Type B pancreatic cell (in vitro differentiated cells): ENCODE results near the gene GTF2IRD1. TPM values are rescaled to one million over a fixed set of nuclear protein-coding genes. Genes with fewer than 3 reads are reported as not detected.

Source experiments
- DNase-seq: peaks from one replicate; pipeline ENCODE4 v3.0.0; 2021; ENCODE audit warnings: mixed read lengths; ENCODE audit not compliant: unreplicated experiment; ENCODE audit errors: extremely low spot score
- H3K27ac Mint-ChIP-seq: 2 replicates; pipeline ENCODE4 v1.8.0; 2021; ENCODE audit warnings: mild to moderate bottlenecking, mixed read lengths
- H3K27me3 Mint-ChIP-seq: 2 replicates; pipeline ENCODE4 v1.8.0; 2021; ENCODE audit warnings: mixed read lengths
- H3K36me3 Mint-ChIP-seq: 2 replicates; pipeline ENCODE4 v1.8.0; 2021; ENCODE audit warnings: mixed read lengths
- H3K4me1 Mint-ChIP-seq: one replicate; pipeline ENCODE4 v1.8.0; 2021; ENCODE audit warnings: mixed read lengths; ENCODE audit not compliant: unreplicated experiment
- H3K4me3 Mint-ChIP-seq: 2 replicates; pipeline ENCODE4 v1.8.0; 2021; ENCODE audit warnings: mild to moderate bottlenecking, mixed read lengths
- H3K9me3 Mint-ChIP-seq: 2 replicates; pipeline ENCODE4 v1.8.0; 2021; ENCODE audit warnings: mixed read lengths
- CTCF ChIP-seq: fragments of 200-600 bp; sonication (generic); conservative IDR thresholded peaks from 2 replicates; pipeline ENCODE4 v1.5.0; 2021; ENCODE audit warnings: antibody characterized with exemption, mild to moderate bottlenecking
- total RNA-seq: library from RNA; stranded (reverse); gene quantifications from 2 replicates; pipeline ENCODE4 v1.2.1, GENCODE V29; 2021; ENCODE audit warnings: low replicate concordance

GTF2IRD1 gene
- total RNA-seq, 1 donor from 2014 or later: 47.9 TPM

- no peak for TF ChIP-seq CTCF
- H3K27ac Mint-ChIP-seq: peak overlapping the region; percentile 88
- H3K36me3 Mint-ChIP-seq: no peaks in the 10 kb centered on the region
- H3K4me1 Mint-ChIP-seq: peaks cover 22% of the 10 kb centered on the region
- no peaks in the 10 kb centered on the region for H3K27me3 Mint-ChIP-seq
- DNase-seq: no peak
- H3K4me3 Mint-ChIP-seq: peak overlapping the region; percentile 39
- no peaks in the 10 kb centered on the region for H3K9me3 Mint-ChIP-seq
These were observed 22.3 kb downstream of the GTF2IRD1 start for GRCh38 chr7:74475987-74476350.

- H3K4me1 Mint-ChIP-seq: peaks cover 26% of the 10 kb centered on the region
- no peaks in the 10 kb centered on the region for H3K36me3 Mint-ChIP-seq
- H3K9me3 Mint-ChIP-seq: no peaks in the 10 kb centered on the region
- H3K27ac Mint-ChIP-seq: peak overlapping the region; percentile 51
- no peaks in the 10 kb centered on the region for H3K27me3 Mint-ChIP-seq
- no peak for DNase-seq
- H3K4me3 Mint-ChIP-seq: no peak overlapping the region
- no peak for TF ChIP-seq CTCF
These were observed 22.9 kb downstream of the GTF2IRD1 start for GRCh38 chr7:74476626-74477025.

GRCh38 chr7:74478671-74479065 lies 25.0 kb downstream of the GTF2IRD1 start:
- no peak for TF ChIP-seq CTCF
- peaks cover 38% of the 10 kb centered on the region for H3K4me1 Mint-ChIP-seq
- DNase-seq: no peak
- H3K4me3 Mint-ChIP-seq: no peak overlapping the region
- H3K27ac Mint-ChIP-seq: peak overlapping the region; percentile 85
- H3K36me3 Mint-ChIP-seq: no peaks in the 10 kb centered on the region
- H3K9me3 Mint-ChIP-seq: no peaks in the 10 kb centered on the region
- H3K27me3 Mint-ChIP-seq: no peaks in the 10 kb centered on the region

- Mint-ChIP-seq H3K4me3 (peak overlapping the region; percentile 77), H3K27ac (peak overlapping the region; percentile 94), H3K36me3 (no peaks in the 10 kb centered on the region), H3K27me3 (no peaks in the 10 kb centered on the region), H3K4me1 (peaks cover 42% of the 10 kb centered on the region), H3K9me3 (no peaks in the 10 kb centered on the region)
- no peak for DNase-seq
- TF ChIP-seq CTCF: no peak
These were observed 25.5 kb downstream of the GTF2IRD1 start for GRCh38 chr7:74479066-74479781.

GRCh38 chr7:74479961-74480829 lies 26.5 kb downstream of the GTF2IRD1 start:
- no peak for TF ChIP-seq CTCF
- Mint-ChIP-seq H3K4me3 (peak overlapping the region; percentile 77), H3K27ac (peak overlapping the region; percentile 94), H3K36me3 (no peaks in the 10 kb centered on the region), H3K9me3 (no peaks in the 10 kb centered on the region), H3K27me3 (no peaks in the 10 kb centered on the region), H3K4me1 (peaks cover 42% of the 10 kb centered on the region)
- peak; percentile 81 for DNase-seq
